DND-41 (cell line): ENCODE data around the gene CPA4.

Experiments
- CTCF ChIP-seq: IDR thresholded peaks from 2 replicates; pipeline ENCODE4 v1.5.1; 2012; ENCODE audit warnings: borderline replicate concordance, low read length, moderate library complexity, mild to moderate bottlenecking; ENCODE audit not compliant: poor library complexity, severe bottlenecking; ENCODE audit errors: extremely low read depth
- EZH2 ChIP-seq: IDR thresholded peaks from 3 replicates; pipeline ENCODE4 v1.6.1; 2012; ENCODE audit warnings: borderline replicate concordance, low read depth, mild to moderate bottlenecking, moderate library complexity, low read length, inconsistent platforms; ENCODE audit not compliant: severe bottlenecking

GRCh38 chr7:130362251-130362816 lies 69.4 kb downstream of the CPA4 start:
- TF ChIP-seq CTCF (no peak), EZH2 (no peak)
